Measurements from ENCODE around the gene EPN1.
"Not testable (repeated sequence)": the region's sequence is repeated elsewhere in the genome, so short reads cannot be mapped to it uniquely, and the experiment has no call there.

Gene EPN1

DNA sequence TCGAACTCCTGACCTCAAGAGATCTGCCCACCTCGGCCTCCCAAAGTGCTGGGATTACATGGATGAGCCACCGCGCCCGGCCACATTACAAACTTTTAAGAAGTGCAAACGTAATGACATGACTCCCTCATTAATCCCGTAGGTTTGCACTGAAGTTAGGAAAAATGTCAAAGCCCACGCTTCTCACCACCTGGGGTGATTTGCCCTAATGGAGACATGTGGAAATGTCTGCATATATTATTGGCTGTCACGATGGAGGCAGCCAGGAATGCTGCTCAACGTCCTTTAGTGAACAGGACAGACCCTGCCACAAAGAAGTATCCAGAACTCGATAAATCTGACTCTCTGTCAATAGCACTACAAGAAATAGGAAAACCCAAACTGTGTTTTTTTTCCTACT is 42.2 kb downstream of the EPN1 start:
- DNase-seq (ENCODE audit: low read depth), result no peak
- TF ChIP-seq, protein P1, sequence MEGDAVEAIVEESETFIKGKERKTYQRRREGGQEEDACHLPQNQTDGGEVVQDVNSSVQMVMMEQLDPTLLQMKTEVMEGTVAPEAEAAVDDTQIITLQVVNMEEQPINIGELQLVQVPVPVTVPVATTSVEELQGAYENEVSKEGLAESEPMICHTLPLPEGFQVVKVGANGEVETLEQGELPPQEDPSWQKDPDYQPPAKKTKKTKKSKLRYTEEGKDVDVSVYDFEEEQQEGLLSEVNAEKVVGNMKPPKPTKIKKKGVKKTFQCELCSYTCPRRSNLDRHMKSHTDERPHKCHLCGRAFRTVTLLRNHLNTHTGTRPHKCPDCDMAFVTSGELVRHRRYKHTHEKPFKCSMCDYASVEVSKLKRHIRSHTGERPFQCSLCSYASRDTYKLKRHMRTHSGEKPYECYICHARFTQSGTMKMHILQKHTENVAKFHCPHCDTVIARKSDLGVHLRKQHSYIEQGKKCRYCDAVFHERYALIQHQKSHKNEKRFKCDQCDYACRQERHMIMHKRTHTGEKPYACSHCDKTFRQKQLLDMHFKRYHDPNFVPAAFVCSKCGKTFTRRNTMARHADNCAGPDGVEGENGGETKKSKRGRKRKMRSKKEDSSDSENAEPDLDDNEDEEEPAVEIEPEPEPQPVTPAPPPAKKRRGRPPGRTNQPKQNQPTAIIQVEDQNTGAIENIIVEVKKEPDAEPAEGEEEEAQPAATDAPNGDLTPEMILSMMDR (IDR thresholded peaks at IDR 0.05; ENCODE audit: low read depth, low read length), result no peak
- TF ChIP-seq, protein P2, sequence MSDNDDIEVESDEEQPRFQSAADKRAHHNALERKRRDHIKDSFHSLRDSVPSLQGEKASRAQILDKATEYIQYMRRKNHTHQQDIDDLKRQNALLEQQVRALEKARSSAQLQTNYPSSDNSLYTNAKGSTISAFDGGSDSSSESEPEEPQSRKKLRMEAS (IDR thresholded peaks at IDR 0.05; ENCODE audit: low read depth, low read length), result no peak
- TF ChIP-seq POLR2A (IDR thresholded peaks at IDR 0.05; ENCODE audit: extremely low read depth, insufficient read length), result no peak
- no peak for TF ChIP-seq MYC (IDR thresholded peaks at IDR 0.05; ENCODE audit: low read depth, low read length)
- H3K4me3 ChIP-seq (ENCODE audit: low read depth, low read length), result no peak overlapping the region

DNA sequence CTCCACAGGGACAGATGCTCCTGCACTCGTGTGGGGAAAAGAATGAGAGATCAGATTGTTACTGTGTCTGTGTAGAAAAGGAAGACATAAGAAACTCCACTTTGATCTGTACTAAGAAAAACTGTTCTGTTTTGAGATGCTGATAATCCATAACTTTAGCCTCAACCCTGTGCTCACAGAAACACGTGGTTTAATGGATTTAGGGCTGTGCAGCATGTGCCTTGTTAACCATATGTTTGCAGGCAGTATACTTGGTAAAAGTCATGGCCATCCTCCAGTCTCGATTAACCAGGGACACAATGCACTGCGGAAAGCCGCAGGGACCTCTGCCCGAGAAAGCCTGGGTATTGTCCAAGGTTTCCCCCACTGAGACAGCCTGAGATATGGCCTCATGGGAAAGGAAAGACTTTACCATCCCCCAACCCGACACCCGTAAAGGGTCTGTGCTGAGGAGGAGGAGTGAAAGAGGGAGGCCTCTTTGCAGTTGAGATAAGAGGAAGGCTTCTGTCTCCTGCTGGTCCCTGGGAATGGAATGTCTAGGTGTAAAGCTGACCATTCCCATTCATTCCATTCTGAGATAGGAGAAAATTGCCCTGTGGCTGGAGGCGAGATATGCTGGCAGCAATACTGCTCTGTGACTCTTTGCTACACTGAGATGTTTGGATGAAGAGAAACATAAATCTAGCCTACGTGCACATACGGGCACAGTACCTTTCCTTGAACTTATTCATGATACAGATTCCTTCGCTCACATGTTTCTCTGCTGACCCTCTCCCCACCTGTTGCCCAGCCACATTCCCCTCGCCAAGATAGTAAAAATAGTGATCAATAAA is 43.1 kb downstream of the EPN1 start:
- not testable (repeated sequence) for H3K4me3 ChIP-seq (ENCODE audit: low read depth, low read length)

DNA sequence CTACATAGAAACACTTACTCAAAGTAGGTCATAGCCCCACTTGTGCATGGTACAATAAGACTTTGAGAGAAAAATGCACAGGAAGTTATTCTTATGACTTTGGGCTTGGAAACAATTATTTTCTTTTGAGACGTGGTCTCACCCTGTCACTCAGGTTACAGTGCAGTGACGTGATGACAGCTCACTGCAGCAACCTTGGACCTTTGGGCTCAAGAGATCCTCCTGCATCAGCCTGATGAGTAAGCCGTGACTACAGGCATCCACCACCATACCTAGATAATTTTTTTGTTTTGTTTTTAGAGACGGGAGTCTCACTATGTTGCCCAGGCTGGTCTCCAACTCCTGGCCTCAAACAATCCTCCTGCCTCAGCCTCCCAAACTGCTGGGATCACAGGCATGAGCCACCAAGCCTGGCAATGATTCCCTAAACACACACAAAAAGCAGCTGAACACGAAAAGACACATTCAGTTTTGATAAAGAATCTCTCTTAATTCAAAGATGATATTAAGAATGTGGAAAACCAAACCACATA is 45.3 kb downstream of the EPN1 start:
- no peak for DNase-seq (ENCODE audit: low read depth)
- TF ChIP-seq POLR2A (IDR thresholded peaks at IDR 0.05; ENCODE audit: extremely low read depth, insufficient read length) (no peak), MYC (IDR thresholded peaks at IDR 0.05; ENCODE audit: low read depth, low read length) (no peak)
- TF ChIP-seq, protein P2 (IDR thresholded peaks at IDR 0.05; ENCODE audit: low read depth, low read length), result no peak
- TF ChIP-seq, protein P1 (IDR thresholded peaks at IDR 0.05; ENCODE audit: low read depth, low read length), result no peak
- H3K4me3 ChIP-seq (ENCODE audit: low read depth, low read length), result no peak overlapping the region

More for the DNA sequence above, 43.1 kb downstream of the EPN1 start:
- not testable (repeated sequence) for DNase-seq (ENCODE audit: low read depth)

DNA sequence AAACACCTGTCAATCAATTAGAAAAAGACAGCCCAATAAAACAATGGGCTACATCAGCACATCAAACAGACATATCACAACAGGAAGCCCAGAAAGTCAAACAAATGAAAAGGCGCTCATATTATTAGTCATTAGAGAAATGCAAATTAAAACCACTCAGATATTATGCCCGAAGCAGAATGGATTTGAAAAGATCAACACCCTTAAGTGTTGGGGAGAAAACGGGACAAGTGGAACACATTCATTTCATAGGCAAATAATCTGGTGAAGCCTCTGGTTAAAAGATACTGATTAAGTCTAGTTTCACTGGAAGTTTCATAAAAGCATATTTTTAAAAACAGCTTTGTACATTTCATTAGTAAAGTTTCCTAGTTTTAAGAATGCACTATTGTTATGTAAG is 45.8 kb downstream of the EPN1 start:
- no peak for DNase-seq (ENCODE audit: low read depth)
- TF ChIP-seq, protein P2 (IDR thresholded peaks at IDR 0.05; ENCODE audit: low read depth, low read length), result no peak
- TF ChIP-seq MYC (IDR thresholded peaks at IDR 0.05; ENCODE audit: low read depth, low read length), result no peak
- H3K4me3 ChIP-seq (ENCODE audit: low read depth, low read length), result no peak overlapping the region

DNA sequence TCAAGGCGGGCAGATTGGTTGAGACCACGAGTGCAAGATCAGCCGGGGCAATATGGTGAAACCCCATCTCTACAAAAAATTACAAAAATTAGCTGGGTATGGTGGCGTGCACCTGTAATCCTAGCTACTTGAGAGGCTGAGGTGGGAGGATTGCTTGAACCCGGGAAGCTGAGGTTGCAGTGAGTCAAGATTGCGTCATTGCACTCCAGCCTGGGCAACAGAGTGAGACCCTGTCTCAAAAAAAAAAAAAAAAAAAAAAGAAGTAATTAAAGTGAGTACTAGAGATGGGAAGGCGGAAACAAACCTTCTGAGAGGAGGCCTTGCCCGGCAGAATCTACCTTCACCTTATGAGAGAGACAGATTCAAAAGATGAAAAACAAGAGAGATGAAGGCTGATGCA is 48.5 kb downstream of the EPN1 start:
- no peak overlapping the region for H3K4me3 ChIP-seq (ENCODE audit: low read depth, low read length)
- TF ChIP-seq, protein P1 (IDR thresholded peaks at IDR 0.05; ENCODE audit: low read depth, low read length), result no peak
- TF ChIP-seq POLR2A (IDR thresholded peaks at IDR 0.05; ENCODE audit: extremely low read depth, insufficient read length), result no peak
- TF ChIP-seq, protein P2 (IDR thresholded peaks at IDR 0.05; ENCODE audit: low read depth, low read length), result no peak
- no peak for TF ChIP-seq MYC (IDR thresholded peaks at IDR 0.05; ENCODE audit: low read depth, low read length)
- DNase-seq (ENCODE audit: low read depth), result no peak

DNA sequence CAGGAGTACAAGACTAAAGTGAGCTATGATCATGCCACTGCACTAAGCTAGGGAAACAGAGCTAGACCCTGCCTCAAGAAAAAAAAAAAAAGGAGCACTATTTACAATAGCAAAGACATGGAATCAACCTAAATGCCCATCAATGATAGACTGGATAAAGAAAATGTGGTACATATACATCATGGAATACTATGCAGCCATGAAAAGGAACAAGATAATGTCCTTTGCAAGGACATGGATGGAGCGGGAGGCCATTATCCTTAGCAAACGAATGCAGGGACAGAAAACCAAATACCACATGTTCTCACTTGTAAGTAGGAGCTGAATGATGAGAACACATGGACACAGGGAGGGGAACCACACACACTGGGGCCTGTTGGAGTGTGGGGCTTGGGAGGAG is 55.4 kb downstream of the EPN1 start:
- DNase-seq (ENCODE audit: low read depth); H3K4me3 ChIP-seq (ENCODE audit: low read depth, low read length): not testable (repeated sequence)

DNA sequence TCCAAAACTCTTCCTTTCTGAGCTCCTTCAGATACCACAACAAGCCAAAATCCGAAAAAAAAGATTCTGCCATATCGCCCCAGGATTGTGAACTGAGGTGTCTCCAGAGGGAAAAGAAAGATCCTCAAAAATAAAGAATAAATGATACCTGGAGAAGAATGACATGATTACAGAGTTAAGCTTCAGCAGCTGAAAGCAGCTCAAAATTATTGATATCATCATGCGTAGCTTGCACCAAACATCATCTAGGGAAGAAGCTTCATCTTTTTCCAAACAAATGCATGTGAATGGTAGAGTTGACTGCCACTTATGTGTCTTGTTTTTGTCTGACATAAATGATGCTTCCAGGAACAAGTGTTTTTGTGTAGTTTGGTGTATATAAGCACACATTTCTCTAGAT is 63.3 kb downstream of the EPN1 start, which contains the start of gene NLRP9:
NLRP9 (minus strand) TSS at position 101 of the 400 bp plus-strand sequence; CDS start at position 73, 28 bp downstream.
- no peak for DNase-seq (ENCODE audit: low read depth)
- TF ChIP-seq, protein P1 (IDR thresholded peaks at IDR 0.05; ENCODE audit: low read depth, low read length), result no peak
- TF ChIP-seq, protein P2 (IDR thresholded peaks at IDR 0.05; ENCODE audit: low read depth, low read length), result no peak
- no peak for TF ChIP-seq MYC (IDR thresholded peaks at IDR 0.05; ENCODE audit: low read depth, low read length)
- no peak for TF ChIP-seq POLR2A (IDR thresholded peaks at IDR 0.05; ENCODE audit: extremely low read depth, insufficient read length)
- H3K4me3 ChIP-seq (ENCODE audit: low read depth, low read length), result no peak within 1 kb of the TSS

Data from NB4 (cell line).